Skeletal muscle satellite cell (primary cell): ENCODE measurements around the gene LAMA2.
A peak's percentile ranks its signal among the peaks of the same experiment; 100 is the strongest.

ENCODE experiments used
- H3K27me3 ChIP-seq: 2 replicates; pipeline ENCODE4 v1.7.0; 2013; ENCODE audit warnings: low read length; ENCODE audit not compliant: control insufficient read depth, insufficient read depth
- H3K36me3 ChIP-seq: 2 replicates; pipeline ENCODE4 v1.7.0; 2013; ENCODE audit warnings: mild to moderate bottlenecking, control low read depth, low read length; ENCODE audit not compliant: insufficient read depth
- H3K4me1 ChIP-seq: 2 replicates; pipeline ENCODE4 v1.7.0; 2013; ENCODE audit warnings: low read length; ENCODE audit not compliant: control insufficient read depth, insufficient read depth
- H3K4me2 ChIP-seq: 2 replicates; pipeline ENCODE4 v1.7.0; 2013; ENCODE audit warnings: mild to moderate bottlenecking, low read length
- H3K4me3 ChIP-seq: 2 replicates; pipeline ENCODE4 v1.7.0; 2013; ENCODE audit warnings: low read length
- H3K9ac ChIP-seq: 2 replicates; pipeline ENCODE4 v1.7.0; 2013; ENCODE audit warnings: mild to moderate bottlenecking, low read depth, low read length, moderate library complexity
- H3K9me3 ChIP-seq: replicated peaks from 2 replicates; pipeline ENCODE4 v1.7.0; 2013; ENCODE audit warnings: mild to moderate bottlenecking, control low read depth, low read length

Gene LAMA2

GRCh38 chr6:129297592-129297991, 414.7 kb downstream of the LAMA2 start:
- Histone ChIP-seq H3K4me3 (no peak overlapping the region), H3K27me3 (no peaks in the 10 kb centered on the region)

GRCh38 chr6:129302671-129303070, 419.7 kb downstream of the LAMA2 start:
- Histone ChIP-seq H3K4me2 (no peak overlapping the region), H3K36me3 (peaks cover 11% of the 10 kb centered on the region)

More at GRCh38 chr6:129297592-129297991, 414.7 kb downstream of the LAMA2 start:
- Histone ChIP-seq H3K4me2 (no peak overlapping the region), H3K9ac (no peak overlapping the region), H3K36me3 (peaks cover 17% of the 10 kb centered on the region), H3K4me1 (no peaks in the 10 kb centered on the region), H3K9me3 (no peaks in the 10 kb centered on the region)

GRCh38 chr6:129306826-129307225, 423.9 kb downstream of the LAMA2 start:
- Histone ChIP-seq H3K36me3 (no peaks in the 10 kb centered on the region), H3K27me3 (no peaks in the 10 kb centered on the region), H3K4me3 (no peak overlapping the region), H3K9me3 (no peaks in the 10 kb centered on the region), H3K4me2 (no peak overlapping the region), H3K9ac (no peak overlapping the region), H3K4me1 (no peaks in the 10 kb centered on the region)

More at GRCh38 chr6:129302671-129303070, 419.7 kb downstream of the LAMA2 start:
- Histone ChIP-seq H3K4me3 (no peak overlapping the region), H3K9ac (no peak overlapping the region), H3K4me1 (no peaks in the 10 kb centered on the region), H3K9me3 (no peaks in the 10 kb centered on the region), H3K27me3 (no peaks in the 10 kb centered on the region)

GRCh38 chr6:129307845-129308244, 424.9 kb downstream of the LAMA2 start:
- peaks cover 7% of the 10 kb centered on the region for H3K4me1 ChIP-seq
- H3K9ac ChIP-seq = no peak overlapping the region
- no peaks in the 10 kb centered on the region for H3K36me3 ChIP-seq
- H3K4me3 ChIP-seq = no peak overlapping the region
- H3K9me3 ChIP-seq = no peaks in the 10 kb centered on the region
- no peak overlapping the region for H3K4me2 ChIP-seq
- no peaks in the 10 kb centered on the region for H3K27me3 ChIP-seq

- H3K4me3 ChIP-seq = no peak overlapping the region
- H3K9ac ChIP-seq = no peak overlapping the region
- H3K36me3 ChIP-seq = no peaks in the 10 kb centered on the region
- H3K9me3 ChIP-seq = no peaks in the 10 kb centered on the region
- no peaks in the 10 kb centered on the region for H3K27me3 ChIP-seq
- H3K4me1 ChIP-seq = peaks cover 16% of the 10 kb centered on the region
- no peak overlapping the region for H3K4me2 ChIP-seq
Measured at GRCh38 chr6:129309154-129309553, 426.2 kb downstream of the LAMA2 start.

GRCh38 chr6:129312880-129313279, 429.9 kb downstream of the LAMA2 start:
- Histone ChIP-seq H3K27me3 (no peaks in the 10 kb centered on the region), H3K4me3 (no peak overlapping the region), H3K9ac (no peak overlapping the region), H3K36me3 (peaks cover 20% of the 10 kb centered on the region), H3K4me2 (peak overlapping the region; percentile 31), H3K4me1 (peaks cover 16% of the 10 kb centered on the region), H3K9me3 (no peaks in the 10 kb centered on the region)

GRCh38 chr6:129314575-129314974, 431.6 kb downstream of the LAMA2 start:
- H3K4me2 ChIP-seq = no peak overlapping the region
- no peak overlapping the region for H3K9ac ChIP-seq
- no peak overlapping the region for H3K4me3 ChIP-seq

GRCh38 chr6:129317931-129318820, 435.2 kb downstream of the LAMA2 start:
- Histone ChIP-seq H3K9me3 (no peaks in the 10 kb centered on the region), H3K4me2 (peak overlapping the region; percentile 41), H3K36me3 (peaks cover 20% of the 10 kb centered on the region), H3K9ac (no peak overlapping the region), H3K4me1 (peaks cover 11% of the 10 kb centered on the region), H3K4me3 (no peak overlapping the region), H3K27me3 (no peaks in the 10 kb centered on the region)

More at GRCh38 chr6:129314575-129314974, 431.6 kb downstream of the LAMA2 start:
- H3K4me1 ChIP-seq = peaks cover 19% of the 10 kb centered on the region
- H3K9me3 ChIP-seq = no peaks in the 10 kb centered on the region
- H3K27me3 ChIP-seq = no peaks in the 10 kb centered on the region
- peaks cover 20% of the 10 kb centered on the region for H3K36me3 ChIP-seq

GRCh38 chr6:129320892-129321291, 438.0 kb downstream of the LAMA2 start:
- Histone ChIP-seq H3K4me3 (no peak overlapping the region), H3K36me3 (peaks cover 4% of the 10 kb centered on the region), H3K9me3 (no peaks in the 10 kb centered on the region), H3K4me2 (no peak overlapping the region), H3K27me3 (no peaks in the 10 kb centered on the region), H3K4me1 (peaks cover 7% of the 10 kb centered on the region), H3K9ac (no peak overlapping the region)

GRCh38 chr6:129321303-129321702, 438.4 kb downstream of the LAMA2 start:
- no peak overlapping the region for H3K9ac ChIP-seq

GRCh38 chr6:129324345-129324744, 441.4 kb downstream of the LAMA2 start:
- Histone ChIP-seq H3K4me1 (peaks cover 3% of the 10 kb centered on the region), H3K9me3 (no peaks in the 10 kb centered on the region)

More at GRCh38 chr6:129321303-129321702, 438.4 kb downstream of the LAMA2 start:
- Histone ChIP-seq H3K36me3 (peaks cover 3% of the 10 kb centered on the region), H3K9me3 (no peaks in the 10 kb centered on the region), H3K4me2 (no peak overlapping the region), H3K27me3 (no peaks in the 10 kb centered on the region), H3K4me1 (peaks cover 7% of the 10 kb centered on the region), H3K4me3 (no peak overlapping the region)

GRCh38 chr6:129329678-129330077, 446.7 kb downstream of the LAMA2 start:
- Histone ChIP-seq H3K9me3 (no peaks in the 10 kb centered on the region), H3K9ac (no peak overlapping the region), H3K36me3 (peaks cover 2% of the 10 kb centered on the region), H3K4me2 (no peak overlapping the region), H3K4me1 (peaks cover 15% of the 10 kb centered on the region), H3K4me3 (no peak overlapping the region), H3K27me3 (no peaks in the 10 kb centered on the region)

More at GRCh38 chr6:129324345-129324744, 441.4 kb downstream of the LAMA2 start:
- no peaks in the 10 kb centered on the region for H3K36me3 ChIP-seq
- H3K9ac ChIP-seq = no peak overlapping the region
- no peak overlapping the region for H3K4me3 ChIP-seq
- H3K4me2 ChIP-seq = no peak overlapping the region
- H3K27me3 ChIP-seq = no peaks in the 10 kb centered on the region
